ENCODE data around the gene GXYLT2.

DNA sequence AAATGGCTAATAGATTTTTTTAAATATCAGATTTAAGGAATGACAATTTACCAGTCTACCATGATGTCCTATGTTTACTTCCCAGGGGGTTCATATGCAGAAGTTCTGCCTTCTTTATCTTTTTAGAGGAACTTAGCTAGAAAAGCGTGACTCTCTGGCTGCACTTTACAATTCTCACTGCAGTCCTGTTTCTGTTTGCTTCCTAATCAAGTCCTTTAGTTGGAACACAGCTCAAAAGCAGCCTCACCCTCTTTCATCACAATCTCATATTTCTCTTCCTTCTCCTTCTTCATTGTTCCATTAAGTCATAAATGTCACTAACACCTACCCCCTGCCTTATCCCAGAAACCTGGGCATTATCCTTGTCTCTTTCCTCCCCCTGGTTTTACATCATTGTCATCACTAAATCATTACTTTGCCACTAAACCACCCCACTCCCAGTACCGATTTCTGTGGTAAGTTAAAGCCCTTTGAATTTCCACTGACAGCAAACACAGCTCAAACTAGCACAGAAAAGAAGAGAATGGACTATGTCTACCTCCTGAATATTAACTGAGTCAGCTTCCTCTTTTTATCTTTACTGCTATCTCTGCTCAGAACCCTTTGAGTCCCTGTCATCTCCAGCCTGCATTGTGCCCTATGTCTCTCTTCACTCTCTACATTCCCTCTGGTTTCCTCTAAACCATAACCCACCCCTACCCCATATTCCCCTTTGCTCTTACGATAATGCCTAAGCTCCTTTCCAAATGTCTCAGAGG lies 94.9 kb downstream of the GXYLT2 start:
- TF ChIP-seq, protein P1, sequence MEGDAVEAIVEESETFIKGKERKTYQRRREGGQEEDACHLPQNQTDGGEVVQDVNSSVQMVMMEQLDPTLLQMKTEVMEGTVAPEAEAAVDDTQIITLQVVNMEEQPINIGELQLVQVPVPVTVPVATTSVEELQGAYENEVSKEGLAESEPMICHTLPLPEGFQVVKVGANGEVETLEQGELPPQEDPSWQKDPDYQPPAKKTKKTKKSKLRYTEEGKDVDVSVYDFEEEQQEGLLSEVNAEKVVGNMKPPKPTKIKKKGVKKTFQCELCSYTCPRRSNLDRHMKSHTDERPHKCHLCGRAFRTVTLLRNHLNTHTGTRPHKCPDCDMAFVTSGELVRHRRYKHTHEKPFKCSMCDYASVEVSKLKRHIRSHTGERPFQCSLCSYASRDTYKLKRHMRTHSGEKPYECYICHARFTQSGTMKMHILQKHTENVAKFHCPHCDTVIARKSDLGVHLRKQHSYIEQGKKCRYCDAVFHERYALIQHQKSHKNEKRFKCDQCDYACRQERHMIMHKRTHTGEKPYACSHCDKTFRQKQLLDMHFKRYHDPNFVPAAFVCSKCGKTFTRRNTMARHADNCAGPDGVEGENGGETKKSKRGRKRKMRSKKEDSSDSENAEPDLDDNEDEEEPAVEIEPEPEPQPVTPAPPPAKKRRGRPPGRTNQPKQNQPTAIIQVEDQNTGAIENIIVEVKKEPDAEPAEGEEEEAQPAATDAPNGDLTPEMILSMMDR (IDR thresholded peaks at IDR 0.05), result no peak
- TF ChIP-seq POLR2AphosphoS5 (IDR thresholded peaks at IDR 0.05) (no peak), POLR2A (IDR thresholded peaks at IDR 0.05) (no peak)

Data from prostate gland (tissue), 2 donors.